Esophagus muscularis mucosa (tissue), 4 donors: Measurements from ENCODE around the gene KCNJ10. TPM values are rescaled to one million over a fixed set of nuclear protein-coding genes. Genes with fewer than 3 reads are reported as not detected.

Experiments
- DNase-seq: peaks from one replicate; pipeline ENCODE4 v3.0.0-alpha.2; 2017; ENCODE audit errors: extremely low spot score
- H3K27ac ChIP-seq, 4 donors: fragments of 200-600 bp; sonication (generic); replicated peaks in 1 of 4; 1 replicate in 3 of 4; 2 replicates in 1 of 4; pipeline ENCODE4 v1.5.1; 2016 to 2019; ENCODE audit warnings: mild to moderate bottlenecking in 1 of 4
- H3K27me3 ChIP-seq, 4 donors: fragments of 200-600 bp; sonication (generic); one replicate each; pipeline versions ENCODE4 v1.5.1 to v1.6.0; 2016 to 2019
- H3K36me3 ChIP-seq, 4 donors: fragments of 200-600 bp; sonication (generic); one replicate each; pipeline ENCODE4 v1.5.1; 2016 to 2019
- H3K4me1 ChIP-seq, 4 donors: fragments of 200-600 bp; sonication (generic); one replicate each; pipeline ENCODE4 v1.5.1; 2016 to 2019
- H3K4me3 ChIP-seq, 4 donors: fragments of 200-600 bp; sonication (generic); 1 replicate in 2 of 4; 2 replicates in 2 of 4; pipeline ENCODE4 v1.5.1; 2016 to 2019; ENCODE audit warnings: mild to moderate bottlenecking in 4 of 4, moderate library complexity in 1 of 4
- H3K9me3 ChIP-seq, 4 donors: fragments of 200-600 bp; sonication (generic); 1 replicate in 3 of 4; 2 replicates in 1 of 4; pipeline ENCODE4 v1.5.1; 2016 to 2019
- CTCF ChIP-seq, 3 experiments: fragments of 200-600 bp in 2 of 3; fragments of 450-650 bp in 1 of 3; sonication (generic) in 2 of 3; IDR thresholded peaks; one replicate each; pipeline ENCODE4 v1.5.1; 2017 to 2019; ENCODE audit warnings: antibody characterized with exemption in 3 of 3, mild to moderate bottlenecking in 2 of 3, moderate library complexity in 1 of 3
- EP300 ChIP-seq: sonication (generic); formaldehyde crosslinking; IDR thresholded peaks from one replicate; pipeline ENCODE4 v1.6.1; 2017; ENCODE audit warnings: antibody characterized with exemption
- POLR2A ChIP-seq: fragments of 450-650 bp; IDR thresholded peaks from one replicate; pipeline ENCODE4 v1.6.1; 2017; ENCODE audit warnings: antibody characterized with exemption, moderate library complexity, mild to moderate bottlenecking, low read depth
- POLR2AphosphoS5 ChIP-seq, 2 donors: sonication (generic); formaldehyde crosslinking; IDR thresholded peaks; one replicate each; pipeline ENCODE4 v1.6.1; 2017; ENCODE audit warnings: antibody characterized with exemption in 2 of 2
- WGBS: methylation state at CpG from one replicate; pipeline ENCODE4 v1.1.5; 2018; 5-methylcytosine and 5-hydroxymethylcytosine counted together
- intact Hi-C: fragments of 100-400 bp; cut with DNase I; formaldehyde crosslinking; loops from one replicate; pipeline ENCODE4 v1.15.1; 2023
- total RNA-seq, 4 donors: library from RNA; depleted of rRNA; stranded (reverse); fragments of >200 nt; gene quantifications; one replicate each; pipeline versions ENCODE4 v1.1.0 to v1.2.1, GENCODE V29; 2016

The KCNJ10 gene
- total RNA-seq, 4 donors from 2014 or later: 0.06 TPM; not detected in 3

DNA sequence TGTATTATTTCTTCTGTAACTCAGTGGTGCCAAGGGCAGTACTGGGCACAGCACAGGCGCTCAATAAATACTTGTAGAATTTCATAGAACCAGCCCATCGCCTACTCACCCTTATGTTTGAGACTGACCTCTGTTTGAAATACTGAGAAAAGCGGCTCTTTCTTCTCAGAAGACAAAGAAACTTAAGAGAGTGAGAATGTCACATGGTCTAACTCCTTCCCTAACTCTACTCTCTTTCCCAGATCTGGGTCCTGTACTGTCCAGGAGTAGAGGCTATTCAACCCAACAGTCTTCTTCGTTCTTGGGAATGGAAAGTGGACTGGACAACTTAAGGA lies 24.3 kb upstream of the KCNJ10 start:
- Histone ChIP-seq H3K27ac (no peak overlapping the region), H3K27me3 (no peaks in the 10 kb centered on the region), H3K4me3 (no peak overlapping the region), H3K9me3 (no peaks in the 10 kb centered on the region), H3K4me1 (peaks cover 26 to 37% (median 34%) of the 10 kb centered on the region in 4 donors), H3K36me3 (peaks cover 21 to 59% (median 57%) of the 10 kb centered on the region in 4 donors)
- no peak for DNase-seq
- 92% methylated on average over 4 of the region's 4 CpGs for WGBS
- TF ChIP-seq EP300 (no peak), POLR2AphosphoS5 (IDR thresholded peaks at IDR 0.05) (no peak), CTCF (IDR thresholded peaks at IDR 0.05) (no peak), POLR2A (no peak)
- intact Hi-C loops: loop anchor here (2.0 kb wide), 1 partner anchor 189 kb away; no protein-coding TSS in a partner anchor

GRCh38 chr1:160093624-160094290 lies 23.8 kb upstream of the KCNJ10 start:
- intact Hi-C loops: loop anchor here (2.0 kb wide), 1 partner anchor 189 kb away; no protein-coding TSS in a partner anchor
- Histone ChIP-seq H3K36me3 (peaks cover 21 to 62% (median 60%) of the 10 kb centered on the region in 4 donors), H3K4me1 (peaks cover 24 to 34% (median 31%) of the 10 kb centered on the region in 4 donors), H3K4me3 (no peak overlapping the region), H3K27ac (no peak overlapping the region), H3K9me3 (no peaks in the 10 kb centered on the region), H3K27me3 (no peaks in the 10 kb centered on the region)
- no peak for TF ChIP-seq POLR2AphosphoS5 (IDR thresholded peaks at IDR 0.05)
- no peak for TF ChIP-seq POLR2A
- no peak for TF ChIP-seq EP300
- TF ChIP-seq CTCF (IDR thresholded peaks at IDR 0.05): no peak
- DNase-seq: no peak
- WGBS: 83% methylated on average over 16 of the region's 21 CpGs

DNA sequence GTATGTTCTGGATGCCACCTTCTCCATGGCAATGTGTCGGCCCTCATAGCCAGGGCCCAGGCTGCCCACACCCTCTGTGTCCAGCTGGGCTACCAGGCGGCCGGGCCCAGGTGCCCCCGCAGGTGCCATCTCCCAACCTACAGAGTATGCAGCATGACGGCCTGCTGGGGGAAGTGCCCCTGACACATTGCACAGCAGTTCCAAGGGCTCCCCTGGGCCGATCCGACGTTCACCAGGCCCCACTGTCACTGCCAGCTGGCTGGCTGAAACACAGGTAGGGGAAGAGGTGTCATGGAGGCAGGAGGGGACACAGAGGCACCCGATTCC lies 23.1 kb upstream of the KCNJ10 start:
- TF ChIP-seq CTCF (IDR thresholded peaks at IDR 0.05) (no peak), EP300 (no peak), POLR2A (no peak), POLR2AphosphoS5 (IDR thresholded peaks at IDR 0.05) (no peak)
- H3K27ac ChIP-seq: no peak overlapping the region
- DNase-seq: no peak

GRCh38 chr1:160092366-160093068 lies 22.6 kb upstream of the KCNJ10 start:
- TF ChIP-seq POLR2AphosphoS5 (IDR thresholded peaks at IDR 0.05): no peak
- DNase-seq: no peak
- 92% methylated on average over 17 of the region's 32 CpGs for WGBS
- Histone ChIP-seq H3K27ac (no peak overlapping the region), H3K4me1 (peaks cover 18 to 28% (median 25%) of the 10 kb centered on the region in 4 donors), H3K4me3 (no peak overlapping the region), H3K9me3 (no peaks in the 10 kb centered on the region), H3K27me3 (no peaks in the 10 kb centered on the region), H3K36me3 (peaks cover 21 to 73% (median 63%) of the 10 kb centered on the region in 4 donors)
- intact Hi-C loops: no loop called here

More for the DNA sequence above, 23.1 kb upstream of the KCNJ10 start:
- Histone ChIP-seq H3K9me3 (no peaks in the 10 kb centered on the region), H3K4me3 (no peak overlapping the region), H3K27me3 (no peaks in the 10 kb centered on the region), H3K36me3 (peaks cover 21 to 68% (median 62%) of the 10 kb centered on the region in 4 donors), H3K4me1 (peaks cover 23 to 33% (median 30%) of the 10 kb centered on the region in 4 donors)
- intact Hi-C loops: no loop called here
- WGBS: 74% methylated on average over 9 of the region's 9 CpGs

DNA sequence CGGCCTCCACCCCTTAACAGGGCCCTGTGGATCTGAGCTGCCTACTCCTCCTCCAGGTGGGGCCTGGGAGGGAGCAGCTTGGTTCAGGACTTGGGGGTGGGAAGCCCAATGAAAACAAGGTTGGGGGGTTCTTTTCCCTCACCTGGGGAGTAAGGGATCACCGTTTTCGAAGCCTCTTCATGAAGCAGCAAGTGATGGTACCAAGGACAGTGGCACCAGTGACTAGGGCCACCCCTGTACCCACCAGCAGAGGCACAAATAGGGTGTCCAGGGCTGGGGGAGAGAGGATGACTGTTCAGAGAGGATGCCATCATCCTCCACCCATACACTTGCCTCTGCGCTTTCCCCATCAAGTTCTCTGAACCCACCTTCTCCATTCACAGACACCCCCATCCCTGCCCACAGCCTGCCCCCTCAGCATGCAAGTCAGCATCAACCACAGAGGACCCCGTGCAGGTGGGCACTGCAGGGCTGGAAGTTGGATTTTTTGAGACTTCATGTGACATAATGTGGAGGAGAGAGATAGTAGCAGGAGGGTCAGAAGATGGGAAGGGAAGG lies 21.8 kb upstream of the KCNJ10 start:
- Histone ChIP-seq H3K27ac (no peak overlapping the region), H3K9me3 (no peaks in the 10 kb centered on the region), H3K27me3 (no peaks in the 10 kb centered on the region), H3K36me3 (peaks cover 21 to 74% (median 66%) of the 10 kb centered on the region in 4 donors), H3K4me1 (peaks cover 10 to 20% (median 17%) of the 10 kb centered on the region in 4 donors), H3K4me3 (no peak overlapping the region)
- intact Hi-C loops: no loop called here
- no peak for DNase-seq
- 100% methylated on average over 4 of the region's 5 CpGs for WGBS
- no peak for TF ChIP-seq EP300
